Urinary bladder (tissue), 4 donors: ENCODE data around the gene ARFRP1. TPM values are rescaled to one million over a fixed set of nuclear protein-coding genes. Genes with fewer than 3 reads are reported as not detected.

Experiments
- DNase-seq: peaks from one replicate; pipeline ENCODE4 v3.0.0-alpha.2; 2015; ENCODE audit errors: extremely low spot score
- H3K27ac ChIP-seq: one replicate; pipeline ENCODE4 v1.5.1; 2013; ENCODE audit warnings: low read depth, mild to moderate bottlenecking, moderate library complexity
- H3K36me3 ChIP-seq: one replicate; pipeline ENCODE4 v1.6.1; 2013; ENCODE audit warnings: mild to moderate bottlenecking, moderate library complexity; ENCODE audit not compliant: insufficient read depth
- H3K4me1 ChIP-seq: one replicate; pipeline ENCODE4 v1.6.1; 2013; ENCODE audit warnings: mild to moderate bottlenecking, moderate library complexity; ENCODE audit not compliant: insufficient read depth
- H3K4me3 ChIP-seq: one replicate; pipeline ENCODE4 v1.5.1; 2013; ENCODE audit warnings: low read depth, low read length
- WGBS: extraction: QIAGEN DNeasy Blood & Tissue Kit; methylation state at CpG from one replicate; pipeline ENCODE4 v1.1.7; 2013; 5-methylcytosine and 5-hydroxymethylcytosine counted together
- polyA plus RNA-seq: library from polyadenylated mRNA; stranded (reverse); fragments of 200-250 nt; gene quantifications from one replicate; pipeline ENCODE4 v1.2.3, GENCODE V29; 2013
- total RNA-seq: library from RNA; depleted of rRNA; stranded (reverse); fragments of >200 nt; gene quantifications from one replicate; pipeline ENCODE4 v1.2.3, GENCODE V29; 2014
- donor health status: healthy with polysubstance abuse.
- donor health status: healthy.

Gene ARFRP1
- total and polyA plus RNA-seq, 2 donors = 17.9 to 40.8 TPM

- H3K27ac ChIP-seq = no peak overlapping the region
- no peaks in the 10 kb centered on the region for H3K36me3 ChIP-seq
- no peaks in the 10 kb centered on the region for H3K4me1 ChIP-seq
- no peak for DNase-seq
- 78% methylated on average over 13 of the region's 13 CpGs for WGBS
- H3K4me3 ChIP-seq = no peak overlapping the region
Measured at GRCh38 chr20:63747622-63748069, 39.9 kb upstream of the ARFRP1 start.

DNA sequence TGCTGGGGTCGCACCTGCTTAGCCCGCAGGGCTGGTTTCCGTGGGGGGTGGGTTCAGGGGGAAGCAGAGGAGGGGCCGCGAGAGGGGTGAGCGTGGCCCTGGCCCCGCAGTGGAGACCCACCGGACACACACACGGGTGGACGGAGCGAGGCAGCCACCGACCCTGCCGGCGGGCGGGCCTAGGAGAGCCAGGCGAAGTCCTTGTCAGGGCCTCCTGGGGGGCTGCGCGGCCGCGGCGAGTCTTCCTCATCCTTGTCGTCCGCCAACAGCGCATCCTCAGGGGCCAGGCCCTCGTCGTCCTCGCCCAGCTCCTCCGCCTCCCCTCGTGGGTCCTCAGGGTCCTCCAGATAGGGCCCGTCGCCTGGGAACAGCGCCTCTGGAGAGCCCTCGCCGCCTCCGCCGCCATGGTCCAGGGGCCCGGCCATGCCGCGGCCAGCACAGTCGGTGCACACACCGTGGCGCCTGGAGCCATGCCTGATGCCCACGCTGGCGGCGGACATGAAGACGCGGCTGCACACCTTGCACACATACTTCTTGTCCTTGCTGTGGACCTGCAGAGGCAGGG is 39.1 kb upstream of the ARFRP1 start:
- H3K4me1 ChIP-seq = no peaks in the 10 kb centered on the region
- no peak for DNase-seq
- no peak overlapping the region for H3K27ac ChIP-seq
- H3K36me3 ChIP-seq = no peaks in the 10 kb centered on the region
- H3K4me3 ChIP-seq = no peak overlapping the region
- 93% methylated on average over 47 of the region's 47 CpGs for WGBS

DNA sequence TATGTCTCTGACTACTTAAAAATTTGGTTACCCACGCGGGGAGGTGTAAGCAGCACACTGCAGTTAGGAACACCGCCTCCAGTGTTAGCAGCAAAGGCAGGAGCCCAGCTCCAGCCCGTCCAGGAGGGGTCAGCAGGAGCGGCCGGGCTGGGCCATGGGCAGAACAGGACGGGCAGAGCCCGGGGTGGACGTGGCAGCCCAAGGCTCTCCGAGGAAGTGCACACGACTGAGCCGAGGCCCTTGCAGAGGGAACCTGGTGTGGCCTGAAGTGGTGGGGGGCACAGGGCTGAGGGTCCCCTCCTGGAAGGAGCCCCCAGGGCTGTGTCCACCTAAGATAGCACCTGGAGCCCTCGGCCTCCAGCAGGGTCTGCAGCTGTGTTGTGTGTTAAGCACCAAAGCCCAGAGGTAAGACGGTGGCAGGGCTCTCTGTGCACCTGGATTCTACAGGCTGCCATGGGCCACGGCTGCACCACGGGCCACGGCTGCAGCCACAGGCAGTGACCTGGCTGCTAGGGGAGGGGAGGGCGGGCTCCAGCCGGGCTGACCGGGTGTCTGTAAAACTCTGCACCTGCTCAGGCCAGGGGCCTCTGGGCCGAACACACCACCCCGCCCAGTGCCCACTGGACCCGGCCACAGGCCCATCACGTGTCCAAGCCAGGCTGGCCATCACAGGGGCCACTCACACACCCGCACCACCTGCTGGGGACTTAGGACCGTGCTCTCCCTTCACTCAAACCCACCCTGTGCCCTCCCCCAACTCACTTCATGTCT is 38.4 kb upstream of the ARFRP1 start:
- 89% methylated on average over 26 of the region's 26 CpGs for WGBS
- no peak for DNase-seq
- Histone ChIP-seq H3K36me3 (no peaks in the 10 kb centered on the region), H3K4me3 (no peak overlapping the region), H3K4me1 (no peaks in the 10 kb centered on the region), H3K27ac (no peak overlapping the region)

GRCh38 chr20:63745424-63745805 is 37.6 kb upstream of the ARFRP1 start:
- no peak for DNase-seq
- H3K4me1 ChIP-seq = no peaks in the 10 kb centered on the region
- no peak overlapping the region for H3K4me3 ChIP-seq
- no peak overlapping the region for H3K27ac ChIP-seq
- H3K36me3 ChIP-seq = no peaks in the 10 kb centered on the region
- 78% methylated on average over 15 of the region's 15 CpGs for WGBS

DNA sequence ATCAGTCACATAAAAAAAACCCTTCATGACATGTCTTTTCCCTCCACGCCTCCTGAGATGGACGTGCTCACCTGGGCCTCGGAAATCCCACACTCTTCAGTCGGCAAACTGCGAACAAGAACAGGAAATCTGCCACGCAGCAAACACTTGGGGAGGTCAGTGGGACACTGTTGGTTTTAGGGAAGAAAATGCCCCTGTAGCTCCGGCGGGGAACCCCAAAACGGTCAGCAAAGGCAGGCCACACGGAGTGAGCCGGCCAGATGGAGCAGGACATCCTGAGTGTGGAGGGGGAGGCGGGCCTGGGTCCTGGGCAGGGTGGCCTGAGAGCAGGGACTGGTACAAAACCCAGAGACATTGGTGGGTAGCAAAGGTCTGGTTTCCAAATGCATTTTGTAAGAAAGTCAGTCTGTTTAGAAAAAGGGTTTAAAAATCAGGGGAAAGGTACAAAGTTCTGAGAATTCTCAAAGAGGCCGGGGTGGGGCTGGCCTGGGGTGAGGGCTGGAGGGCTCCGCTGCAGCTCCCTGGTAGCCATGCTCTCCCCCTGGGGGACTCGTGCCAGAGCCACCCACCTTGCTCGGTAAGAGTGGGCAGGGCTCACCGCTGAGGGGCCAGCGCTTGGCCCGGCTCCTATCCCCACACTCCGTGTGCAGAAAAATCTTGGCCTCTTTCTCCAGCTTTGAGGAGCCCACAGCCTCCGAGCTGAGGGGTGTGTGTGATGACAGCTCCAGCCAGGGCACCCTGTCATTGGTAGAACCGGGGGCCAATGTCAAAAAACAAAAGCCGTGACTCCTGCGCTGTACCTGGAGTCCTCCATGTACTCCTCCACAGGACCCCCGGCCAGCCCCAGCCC is 37.0 kb upstream of the ARFRP1 start:
- DNase-seq = no peak
- Histone ChIP-seq H3K36me3 (no peaks in the 10 kb centered on the region), H3K27ac (no peak overlapping the region), H3K4me3 (no peak overlapping the region), H3K4me1 (no peaks in the 10 kb centered on the region)
- 77% methylated on average over 25 of the region's 25 CpGs for WGBS

DNA sequence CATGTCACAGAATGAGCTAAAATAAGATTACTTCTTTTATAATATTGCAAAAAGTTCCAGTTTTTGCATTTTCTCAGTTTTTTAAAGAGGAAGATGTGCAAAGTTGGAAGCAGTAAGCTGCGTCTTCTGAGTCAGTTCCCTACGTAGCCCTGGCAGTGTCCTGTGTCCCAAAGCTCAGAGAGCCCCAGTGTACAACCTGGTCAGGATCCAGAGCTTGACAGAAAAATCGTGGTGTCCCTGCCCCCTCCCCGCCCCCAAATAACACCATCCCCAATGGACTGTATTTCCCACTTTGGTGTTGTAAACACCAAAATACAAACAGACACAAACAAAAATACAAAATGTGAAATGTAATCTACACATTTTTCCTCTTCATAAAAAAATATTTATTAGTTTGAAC is 36.4 kb upstream of the ARFRP1 start:
- Histone ChIP-seq H3K4me3 (no peak overlapping the region), H3K4me1 (no peaks in the 10 kb centered on the region), H3K36me3 (no peaks in the 10 kb centered on the region), H3K27ac (no peak overlapping the region)
- no peak for DNase-seq
- 68% methylated on average over 4 of the region's 4 CpGs for WGBS

GRCh38 chr20:63743210-63743970 is 35.6 kb upstream of the ARFRP1 start:
- no peaks in the 10 kb centered on the region for H3K36me3 ChIP-seq
- H3K4me3 ChIP-seq = no peak overlapping the region
- no peak overlapping the region for H3K27ac ChIP-seq
- WGBS = 83% methylated on average over 31 of the region's 31 CpGs
- H3K4me1 ChIP-seq = no peaks in the 10 kb centered on the region
- DNase-seq = no peak

DNA sequence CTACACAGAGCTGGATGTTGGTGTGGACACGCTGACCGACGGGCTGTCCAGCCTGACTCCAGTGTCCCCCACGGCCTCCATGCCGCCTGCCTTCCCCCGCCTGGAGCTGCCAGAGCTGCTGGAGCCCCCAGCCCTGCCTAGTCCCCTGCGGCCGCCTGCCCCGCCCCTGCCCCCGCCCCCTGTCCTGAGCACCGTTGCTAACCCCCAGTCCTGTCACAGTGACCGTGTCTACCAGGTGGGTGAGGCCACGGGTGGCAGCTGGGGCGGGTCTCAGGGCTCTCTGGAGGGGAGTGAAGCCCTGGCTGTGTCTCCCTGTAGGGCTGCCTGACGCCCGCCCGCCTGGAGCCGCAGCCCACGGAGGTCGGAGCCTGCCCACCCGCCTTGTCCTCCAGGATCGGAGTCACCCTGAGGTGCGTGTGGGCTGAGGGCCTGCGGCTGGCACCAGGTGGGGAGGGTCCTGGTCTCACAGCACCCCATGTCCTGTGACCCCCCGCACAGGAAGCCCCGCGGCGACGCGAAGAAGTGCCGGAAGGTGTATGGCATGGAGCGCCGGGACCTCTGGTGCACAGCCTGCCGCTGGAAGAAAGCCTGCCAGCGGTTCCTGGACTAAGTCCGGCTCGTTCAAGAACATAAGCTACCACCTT is 34.7 kb upstream of the ARFRP1 start:
- no peak for DNase-seq
- H3K27ac ChIP-seq = no peak overlapping the region
- no peaks in the 10 kb centered on the region for H3K4me1 ChIP-seq
- no peak overlapping the region for H3K4me3 ChIP-seq
- WGBS = 83% methylated on average over 37 of the region's 37 CpGs
- no peaks in the 10 kb centered on the region for H3K36me3 ChIP-seq

GRCh38 chr20:63741676-63742380 is 34.1 kb upstream of the ARFRP1 start:
- H3K36me3 ChIP-seq = no peaks in the 10 kb centered on the region
- no peaks in the 10 kb centered on the region for H3K4me1 ChIP-seq
- H3K4me3 ChIP-seq = no peak overlapping the region
- DNase-seq = no peak
- 77% methylated on average over 30 of the region's 30 CpGs for WGBS
- peak overlapping the region; percentile 94 for H3K27ac ChIP-seq

DNA sequence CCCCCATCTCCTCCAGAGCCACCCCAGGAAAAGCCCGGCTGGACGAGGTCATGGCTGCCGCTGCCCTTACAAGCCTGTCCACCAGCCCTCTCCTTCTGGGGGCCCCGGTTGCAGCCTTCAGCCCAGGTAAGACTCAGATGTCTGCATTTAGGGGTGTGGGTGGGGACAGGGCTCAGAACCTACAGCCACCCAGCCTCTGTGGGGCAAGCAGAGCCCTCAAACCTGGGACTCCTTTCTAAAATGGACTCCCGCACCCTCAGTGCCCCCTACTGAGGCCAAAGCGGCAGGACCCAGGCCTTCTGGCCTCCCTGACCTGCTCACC is 33.5 kb upstream of the ARFRP1 start:
- Histone ChIP-seq H3K27ac (peak overlapping the region; percentile 94), H3K4me1 (no peaks in the 10 kb centered on the region), H3K36me3 (peaks cover 1% of the 10 kb centered on the region), H3K4me3 (no peak overlapping the region)
- DNase-seq = no peak
- 30% methylated on average over 6 of the region's 6 CpGs for WGBS

DNA sequence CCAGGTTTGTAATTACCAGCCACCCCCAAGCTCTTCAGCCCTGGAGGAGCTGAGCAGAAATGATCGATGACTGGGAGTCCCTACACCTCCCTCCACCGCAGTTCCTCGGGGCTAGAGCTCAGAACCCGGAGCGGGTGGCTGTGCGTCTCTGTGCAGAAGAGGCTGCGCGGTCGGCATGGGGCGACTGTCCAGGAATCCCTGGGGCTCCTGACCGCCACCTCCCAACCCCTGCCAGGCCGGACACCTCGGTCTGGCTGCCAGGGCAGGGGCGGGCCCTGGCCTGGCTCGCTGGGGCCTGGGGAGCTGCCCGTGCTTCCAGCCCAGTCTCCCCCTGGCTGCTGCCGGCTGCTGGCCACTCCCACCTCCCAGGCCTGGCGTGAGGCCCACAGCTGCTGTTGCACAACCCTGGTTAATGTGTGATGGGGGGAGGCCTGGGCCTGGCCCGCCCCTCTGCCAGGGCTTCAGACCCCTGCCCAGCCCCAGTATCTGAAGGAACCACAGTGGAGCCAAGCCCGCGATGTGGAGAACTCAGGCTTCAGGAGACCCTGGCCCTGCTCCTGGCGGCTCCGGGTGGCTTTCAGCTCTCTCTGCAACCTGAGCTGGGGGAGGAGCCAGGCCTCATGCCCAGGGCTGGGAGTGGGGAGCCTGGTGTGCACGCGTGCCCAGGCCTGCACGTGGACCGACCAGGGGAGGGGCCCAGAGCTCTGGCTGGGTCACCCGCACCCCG is 33.0 kb upstream of the ARFRP1 start:
- H3K4me3 ChIP-seq = peak overlapping the region; percentile 79
- peak overlapping the region; percentile 94 for H3K27ac ChIP-seq
- peaks cover 1% of the 10 kb centered on the region for H3K36me3 ChIP-seq
- peak; percentile 67 for DNase-seq
- no peaks in the 10 kb centered on the region for H3K4me1 ChIP-seq
- 3% methylated on average over 29 of the region's 29 CpGs for WGBS

- no peak for DNase-seq
- Histone ChIP-seq H3K4me3 (peak overlapping the region; percentile 79), H3K36me3 (peaks cover 1% of the 10 kb centered on the region), H3K4me1 (no peaks in the 10 kb centered on the region), H3K27ac (peak overlapping the region; percentile 94)
- under 1% methylated on average over 80 of the region's 80 CpGs for WGBS
Measured at GRCh38 chr20:63740070-63740626, 32.4 kb upstream of the ARFRP1 start.
